GM10248 (cell line): ENCODE results near the gene OR2T33.
"Not testable (repeated sequence)": the region's sequence is repeated elsewhere in the genome, so short reads cannot be mapped to it uniquely, and the experiment has no call there.

ENCODE experiments used
- CTCF ChIA-PET: fragments of 300-600 bp; sonication (Branson Sonifier 250); formaldehyde crosslinking; extraction: SDS; loops from one replicate; lab custom pipeline; 2021; ENCODE audit warnings: antibody characterized with exemption; lab: Yijun Ruan, JAX
- POLR2A ChIA-PET: fragments of 350-650 bp; sonication (Branson Sonifier 250); formaldehyde crosslinking; extraction: SDS; loops from one replicate; lab custom pipeline; 2020; ENCODE audit warnings: antibody characterized with exemption; lab: Yijun Ruan, JAX
- DNase-seq: peaks from one replicate; pipeline ENCODE4 v3.0.0; 2012; ENCODE audit errors: extremely low spot score
- TF ChIP-seq, protein P1 (sequence below): IDR thresholded peaks from 2 replicates; pipeline ENCODE4 v1.5.1; 2012; ENCODE audit warnings: mild to moderate bottlenecking, low read depth; ENCODE audit errors: extremely low read depth, missing control alignments, control extremely low read depth

OR2T33 gene, protein sequence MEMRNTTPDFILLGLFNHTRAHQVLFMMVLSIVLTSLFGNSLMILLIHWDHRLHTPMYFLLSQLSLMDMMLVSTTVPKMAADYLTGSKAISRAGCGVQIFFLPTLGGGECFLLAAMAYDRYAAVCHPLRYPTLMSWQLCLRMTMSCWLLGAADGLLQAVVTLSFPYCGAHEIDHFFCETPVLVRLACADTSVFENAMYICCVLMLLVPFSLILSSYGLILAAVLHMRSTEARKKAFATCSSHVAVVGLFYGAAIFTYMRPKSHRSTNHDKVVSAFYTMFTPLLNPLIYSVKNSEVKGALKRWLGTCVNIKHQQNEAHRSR

DNA sequence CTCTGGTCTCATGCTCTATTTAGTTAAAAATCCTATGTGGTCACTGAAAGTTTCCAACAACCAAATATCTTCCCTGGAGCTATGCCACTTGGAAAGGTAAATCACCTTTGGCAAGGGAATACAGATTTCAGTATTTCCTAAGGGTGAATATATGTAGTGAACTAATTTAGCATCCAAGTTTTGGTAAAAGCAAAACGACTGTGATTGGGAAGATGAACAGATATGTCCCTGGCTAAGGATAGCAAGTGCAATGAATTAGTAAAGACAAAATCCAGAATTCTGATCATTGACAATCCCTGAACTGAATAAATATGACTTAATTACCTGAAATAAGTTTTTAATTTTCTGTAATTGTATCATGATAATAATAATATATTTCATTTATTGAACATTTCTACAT lies at the start of gene OR2T33:
Gene OR2T33 (minus strand): TSS at position 101 of the 400 bp plus-strand sequence. CDS start 4,162 bp downstream, outside the sequence.
- no peak for DNase-seq
- TF ChIP-seq, protein P1, sequence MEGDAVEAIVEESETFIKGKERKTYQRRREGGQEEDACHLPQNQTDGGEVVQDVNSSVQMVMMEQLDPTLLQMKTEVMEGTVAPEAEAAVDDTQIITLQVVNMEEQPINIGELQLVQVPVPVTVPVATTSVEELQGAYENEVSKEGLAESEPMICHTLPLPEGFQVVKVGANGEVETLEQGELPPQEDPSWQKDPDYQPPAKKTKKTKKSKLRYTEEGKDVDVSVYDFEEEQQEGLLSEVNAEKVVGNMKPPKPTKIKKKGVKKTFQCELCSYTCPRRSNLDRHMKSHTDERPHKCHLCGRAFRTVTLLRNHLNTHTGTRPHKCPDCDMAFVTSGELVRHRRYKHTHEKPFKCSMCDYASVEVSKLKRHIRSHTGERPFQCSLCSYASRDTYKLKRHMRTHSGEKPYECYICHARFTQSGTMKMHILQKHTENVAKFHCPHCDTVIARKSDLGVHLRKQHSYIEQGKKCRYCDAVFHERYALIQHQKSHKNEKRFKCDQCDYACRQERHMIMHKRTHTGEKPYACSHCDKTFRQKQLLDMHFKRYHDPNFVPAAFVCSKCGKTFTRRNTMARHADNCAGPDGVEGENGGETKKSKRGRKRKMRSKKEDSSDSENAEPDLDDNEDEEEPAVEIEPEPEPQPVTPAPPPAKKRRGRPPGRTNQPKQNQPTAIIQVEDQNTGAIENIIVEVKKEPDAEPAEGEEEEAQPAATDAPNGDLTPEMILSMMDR = no peak
- ChIA-PET CTCF (no interaction called here), POLR2A (no interaction called here)

DNA sequence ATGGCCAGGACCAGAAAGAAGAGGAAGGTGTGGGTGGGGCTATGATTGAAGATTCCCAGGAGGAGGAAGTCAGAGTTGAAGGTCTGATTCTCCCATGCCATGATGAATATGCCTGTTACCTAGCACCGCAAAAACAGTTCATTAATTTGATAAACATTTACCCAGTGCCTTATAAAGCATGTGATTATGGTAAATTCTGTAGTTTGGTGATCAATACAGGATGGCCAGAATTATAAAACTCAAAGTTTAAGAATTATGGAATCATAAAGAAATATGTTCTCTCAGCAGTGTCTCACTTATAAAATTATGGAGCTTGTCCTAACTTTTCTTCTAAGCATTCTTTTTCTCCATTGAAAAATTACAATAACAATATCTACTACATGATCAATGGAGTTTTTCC lies 46.7 kb upstream of the OR2T33 start, which contains the start of gene OR2M7:
Gene OR2M7 (minus strand): TSS at position 101 of the 400 bp plus-strand sequence. CDS start 0 bp downstream, at position 101.
- CTCF ChIA-PET = no interaction called here
- POLR2A ChIA-PET = no interaction called here
- TF ChIP-seq, protein P1 = no peak
- no peak for DNase-seq

DNA sequence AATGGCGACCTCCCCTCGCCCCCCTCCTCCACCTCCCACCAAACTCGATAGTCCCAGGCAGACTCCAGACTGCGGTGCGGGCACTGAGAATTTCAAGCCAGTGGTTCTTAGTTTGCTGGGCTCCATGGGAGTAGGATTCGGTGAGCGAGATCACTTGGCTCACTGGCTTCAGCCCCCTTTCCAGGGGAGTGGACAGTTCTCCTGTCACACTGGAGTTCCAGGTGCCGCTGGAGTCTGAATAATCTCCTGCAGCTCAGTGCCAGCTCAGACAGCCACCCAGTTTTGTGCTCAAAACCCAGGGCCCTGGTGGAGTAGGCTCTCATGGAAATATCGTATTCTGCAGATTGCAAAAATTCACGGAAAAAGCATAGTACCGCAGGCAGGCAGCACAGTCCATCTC lies 39.0 kb upstream of the OR2T33 start:
- no peak for DNase-seq
- ChIA-PET POLR2A (no interaction called here), CTCF (no interaction called here)
- TF ChIP-seq, protein P1 = no peak

DNA sequence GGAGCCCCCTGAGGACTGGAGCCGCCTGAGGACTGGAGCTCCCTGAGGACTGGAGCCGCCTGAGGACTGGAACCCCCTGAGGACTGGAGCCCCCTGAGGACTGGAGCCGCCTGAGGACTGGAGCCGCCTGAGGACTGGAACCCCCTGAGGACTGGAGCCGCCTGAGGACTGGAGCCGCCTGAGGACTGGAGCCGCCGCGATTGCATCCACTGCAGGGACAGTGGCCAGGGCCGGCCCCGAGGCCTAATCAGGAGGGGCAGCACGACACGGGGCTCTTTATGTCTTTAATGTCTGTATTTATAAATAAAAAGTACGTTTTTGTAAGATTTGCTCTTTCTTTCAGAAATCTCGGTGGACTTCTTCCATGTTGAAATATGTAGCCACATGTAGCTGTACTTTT lies 29.0 kb upstream of the OR2T33 start:
- DNase-seq, CTCF ChIA-PET, POLR2A ChIA-PET: not testable (repeated sequence)

DNA sequence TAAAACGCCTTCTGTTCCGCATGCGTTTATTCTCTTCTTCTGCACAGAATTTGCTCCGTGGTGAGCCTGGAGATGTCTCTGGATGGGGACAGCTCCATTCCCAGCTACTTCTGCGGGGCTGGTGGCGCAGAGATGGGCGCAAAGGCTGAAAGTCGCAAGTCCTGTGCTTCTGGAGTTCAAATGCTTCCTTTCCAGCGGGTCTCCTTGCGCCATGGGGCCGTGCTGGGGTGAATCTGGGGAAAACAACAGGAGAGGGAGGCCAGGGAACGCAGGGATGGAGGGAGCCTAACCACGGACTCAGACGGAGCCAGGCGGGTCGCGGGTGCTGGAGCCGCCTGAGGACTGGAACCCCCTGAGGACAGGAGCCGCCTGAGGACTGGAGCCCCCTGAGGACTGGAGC lies 28.3 kb upstream of the OR2T33 start:
- DNase-seq = no peak
- TF ChIP-seq, protein P1 = no peak
- CTCF ChIA-PET = no interaction called here
- POLR2A ChIA-PET = no interaction called here

DNA sequence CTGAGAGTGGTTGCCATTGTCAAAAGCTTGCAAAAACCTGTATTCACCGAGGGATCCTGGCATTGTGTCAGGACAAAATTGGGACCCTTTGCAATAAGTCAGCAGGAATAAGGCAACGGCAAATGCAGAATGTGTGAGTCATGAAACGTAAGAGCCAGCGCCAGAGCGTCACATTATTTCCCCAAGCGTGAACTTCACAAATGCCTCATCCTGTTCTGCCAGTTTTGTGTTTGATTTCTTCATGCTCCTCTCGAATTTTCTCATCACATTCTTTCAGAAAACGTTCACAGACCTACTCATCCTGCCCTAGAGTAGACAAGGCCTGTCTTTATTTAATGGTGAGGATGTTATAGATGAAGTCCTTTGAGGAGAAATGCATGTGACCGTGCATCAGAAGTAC lies 27.9 kb upstream of the OR2T33 start:
- POLR2A ChIA-PET, CTCF ChIA-PET: not testable (repeated sequence)

DNA sequence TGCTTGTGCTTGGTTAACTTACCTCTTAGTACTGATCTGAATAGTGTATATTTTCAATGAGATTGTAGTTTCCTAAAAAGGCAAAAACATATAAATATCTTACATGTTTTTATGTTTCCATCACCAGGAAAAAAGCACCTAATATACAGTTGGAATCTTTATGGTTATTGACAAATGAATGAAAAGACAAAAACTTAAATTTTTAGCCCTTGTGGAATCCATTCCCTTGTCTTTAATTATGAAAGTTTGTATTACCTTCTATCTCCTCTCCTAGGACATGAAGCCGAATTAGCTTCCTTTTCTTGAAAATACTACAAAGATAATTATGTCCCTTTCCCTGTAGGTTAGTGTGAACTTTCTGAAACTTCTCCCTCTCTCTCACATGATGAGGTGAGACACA lies 25.5 kb upstream of the OR2T33 start, which contains the start of gene OR2T12:
Gene OR2T12 (minus strand): TSS at position 101 of the 400 bp plus-strand sequence. CDS start 7,846 bp downstream, outside the sequence.
- ChIA-PET POLR2A (no interaction called here), CTCF (no interaction called here)
- no peak for DNase-seq
- TF ChIP-seq, protein P1 = no peak

More for the DNA sequence above, 27.9 kb upstream of the OR2T33 start:
- not testable (repeated sequence) for DNase-seq
